GM18498 (cell line): ENCODE data around the gene NCKAP5.

Experiments
- ATAC-seq: cut with Tn5 transposase; IDR thresholded peaks from one replicate; pipeline ENCODE4 v1.9.1; 2021; ENCODE audit warnings: mild to moderate bottlenecking, moderate library complexity; ENCODE audit not compliant: unreplicated experiment

Gene NCKAP5

GRCh38 chr2:132633635-132634034 is 934.6 kb downstream of the NCKAP5 start:
- ATAC-seq: no peak

- no peak for ATAC-seq
These were observed 936.1 kb downstream of the NCKAP5 start for GRCh38 chr2:132632000-132632649.

- ATAC-seq: no peak
These were observed 940.7 kb downstream of the NCKAP5 start for GRCh38 chr2:132627536-132627935.

GRCh38 chr2:132623096-132623839 is 945.0 kb downstream of the NCKAP5 start:
- no peak for ATAC-seq
